ENCODE results near the gene NPBWR2.

NPBWR2 gene

DNA sequence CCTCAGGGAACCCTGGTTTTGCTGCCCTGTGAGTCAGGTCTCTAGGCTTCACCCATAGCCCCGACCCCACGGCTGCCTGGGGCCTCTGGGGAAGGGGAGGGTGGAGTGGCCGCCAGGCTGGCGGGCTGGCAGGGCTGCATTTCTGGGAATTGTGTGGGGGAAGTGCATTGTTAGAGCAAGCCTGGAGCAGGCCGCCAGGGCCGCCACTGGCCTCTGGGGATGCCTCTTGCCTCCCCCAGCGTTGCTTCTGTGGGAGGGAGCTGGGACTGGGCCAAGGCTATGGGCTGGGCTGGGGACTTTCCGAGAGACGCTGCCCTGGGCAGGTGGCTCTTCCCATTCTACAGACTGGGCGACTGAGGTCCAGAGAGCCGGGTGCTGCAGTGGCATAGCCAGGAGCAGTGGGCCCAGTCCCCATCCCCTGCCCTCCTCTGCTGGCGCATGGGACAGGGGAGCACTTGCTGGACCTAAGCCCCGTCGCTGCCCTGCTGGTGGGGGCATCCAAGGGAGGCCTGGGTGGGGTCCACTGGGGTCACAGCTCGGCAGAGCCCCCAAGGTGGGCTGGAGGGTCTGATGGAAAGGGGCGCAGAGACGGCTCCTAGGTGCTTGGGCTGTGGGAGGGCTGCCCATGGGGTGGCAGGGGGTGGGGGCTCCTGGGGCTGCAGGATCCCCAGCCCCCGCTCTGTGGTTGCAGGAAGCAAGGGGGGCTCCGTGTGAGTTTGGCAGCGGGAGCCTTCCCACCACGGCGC, 51.3 kb downstream of the NPBWR2 start:
- no peak for DNase-seq (ENCODE audit: low read depth)

DNA sequence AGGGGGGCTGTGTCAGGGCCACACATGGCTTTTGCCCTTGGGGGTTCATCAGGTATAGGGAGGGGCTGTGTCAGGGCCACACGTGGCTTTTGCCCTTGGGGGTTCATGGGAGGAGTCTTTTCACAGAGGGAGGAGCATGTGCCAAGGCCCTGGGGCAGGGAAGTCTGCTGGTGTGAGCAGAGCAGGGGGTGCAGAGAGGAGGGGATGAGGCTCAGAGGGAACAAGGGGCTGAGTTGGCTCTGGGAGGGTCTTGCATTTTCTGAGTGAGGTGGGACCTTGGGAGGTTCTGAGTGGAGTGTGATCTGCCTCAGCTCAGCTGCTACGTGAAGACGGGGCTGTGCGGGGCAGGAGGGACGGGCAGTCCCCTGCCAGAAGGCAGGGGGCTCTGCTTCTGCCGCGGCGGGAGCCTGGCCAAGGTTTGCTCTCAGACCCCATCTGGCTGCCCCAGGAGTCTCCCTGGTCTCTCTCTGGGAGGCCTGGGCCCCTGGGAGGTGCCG, 51.9 kb downstream of the NPBWR2 start:
- no peak for DNase-seq (ENCODE audit: low read depth)

DNA sequence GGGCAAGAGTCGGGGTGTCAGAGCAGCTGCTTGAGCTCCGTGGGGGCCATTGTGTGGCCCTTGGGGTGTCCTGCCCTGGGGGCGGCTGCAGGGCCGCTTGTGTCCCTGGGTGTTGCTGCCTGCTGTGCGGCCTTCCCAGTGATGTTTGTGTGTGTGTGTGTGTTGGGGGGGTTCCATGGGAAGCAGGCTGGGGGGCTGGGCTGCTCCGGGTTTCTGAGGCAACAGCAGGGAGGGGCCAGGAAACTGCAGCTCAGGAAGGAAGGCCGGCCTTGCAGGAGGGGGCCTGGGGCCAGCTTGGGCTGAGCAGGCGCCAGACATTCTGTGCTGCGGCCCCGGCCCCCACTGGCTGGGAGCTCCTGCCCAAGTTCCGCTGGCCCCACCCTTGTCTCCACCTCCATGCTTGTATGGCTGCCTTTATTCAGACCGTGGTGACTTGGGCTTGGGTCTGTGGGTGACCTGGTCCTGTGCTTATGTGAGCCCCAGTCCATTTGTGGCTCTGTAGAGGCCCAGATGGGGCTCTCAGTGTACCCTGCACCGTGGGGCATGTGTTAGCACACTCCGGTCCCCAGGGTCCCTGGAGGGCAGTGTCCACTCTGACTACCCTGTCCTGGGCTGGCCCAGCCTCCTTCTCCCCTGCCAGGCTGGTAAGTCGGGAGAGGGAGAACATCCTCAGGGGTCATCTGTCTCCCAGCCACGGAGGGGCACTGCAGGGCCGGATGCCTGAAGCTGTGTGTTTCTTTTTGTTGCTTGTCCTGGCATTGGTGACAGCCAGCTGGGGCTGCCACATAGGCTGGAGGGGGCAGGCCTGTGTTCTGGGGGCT, 53.3 kb downstream of the NPBWR2 start:
- no peak for DNase-seq (ENCODE audit: low read depth)
